Gastroesophageal sphincter (tissue), 3 donors: ENCODE results near the gene BANP.

ENCODE experiments used
- POLR2A ChIP-seq, 2 donors: fragments of 450-650 bp; IDR thresholded peaks; one replicate each; pipeline ENCODE4 v1.6.1; 2017; ENCODE audit warnings: antibody characterized with exemption in 2 of 2, mild to moderate bottlenecking in 2 of 2, moderate library complexity in 1 of 2
- POLR2AphosphoS5 ChIP-seq: sonication (generic); formaldehyde crosslinking; IDR thresholded peaks from one replicate; pipeline ENCODE4 v1.6.1; 2017; ENCODE audit warnings: antibody characterized with exemption
- TF ChIP-seq, protein P1 (sequence below), 4 experiments: fragments of 200-600 bp in 2 of 4; fragments of 450-650 bp in 2 of 4; sonication (generic) in 1 of 4; IDR thresholded peaks; one replicate each; pipeline ENCODE4 v1.5.1; 2017 to 2019; ENCODE audit warnings: antibody characterized with exemption in 4 of 4, mild to moderate bottlenecking in 2 of 4, moderate library complexity in 2 of 4

DNA sequence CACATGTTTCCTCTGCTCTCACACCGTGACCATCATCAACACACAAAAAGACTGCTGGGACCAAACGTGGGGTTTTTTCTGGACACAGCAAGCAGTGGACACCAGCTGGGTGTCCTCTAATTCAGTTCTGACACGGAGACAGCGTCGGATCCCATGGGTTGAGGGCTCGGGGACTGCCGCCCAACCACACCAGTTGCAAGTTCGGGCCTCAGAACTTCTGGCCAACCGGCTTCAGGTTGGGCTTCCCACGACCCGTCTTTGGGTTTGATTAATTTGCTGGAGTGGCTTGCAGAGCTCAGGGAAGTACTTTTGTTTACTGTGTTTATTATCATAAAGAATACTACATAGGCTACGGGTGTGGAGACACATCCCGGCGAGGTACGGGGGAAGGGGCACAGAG lies 97.8 kb downstream of the BANP start:
- TF ChIP-seq POLR2A (IDR thresholded peaks at IDR 0.05) (no peak), POLR2AphosphoS5 (no peak)
- TF ChIP-seq, protein P1, sequence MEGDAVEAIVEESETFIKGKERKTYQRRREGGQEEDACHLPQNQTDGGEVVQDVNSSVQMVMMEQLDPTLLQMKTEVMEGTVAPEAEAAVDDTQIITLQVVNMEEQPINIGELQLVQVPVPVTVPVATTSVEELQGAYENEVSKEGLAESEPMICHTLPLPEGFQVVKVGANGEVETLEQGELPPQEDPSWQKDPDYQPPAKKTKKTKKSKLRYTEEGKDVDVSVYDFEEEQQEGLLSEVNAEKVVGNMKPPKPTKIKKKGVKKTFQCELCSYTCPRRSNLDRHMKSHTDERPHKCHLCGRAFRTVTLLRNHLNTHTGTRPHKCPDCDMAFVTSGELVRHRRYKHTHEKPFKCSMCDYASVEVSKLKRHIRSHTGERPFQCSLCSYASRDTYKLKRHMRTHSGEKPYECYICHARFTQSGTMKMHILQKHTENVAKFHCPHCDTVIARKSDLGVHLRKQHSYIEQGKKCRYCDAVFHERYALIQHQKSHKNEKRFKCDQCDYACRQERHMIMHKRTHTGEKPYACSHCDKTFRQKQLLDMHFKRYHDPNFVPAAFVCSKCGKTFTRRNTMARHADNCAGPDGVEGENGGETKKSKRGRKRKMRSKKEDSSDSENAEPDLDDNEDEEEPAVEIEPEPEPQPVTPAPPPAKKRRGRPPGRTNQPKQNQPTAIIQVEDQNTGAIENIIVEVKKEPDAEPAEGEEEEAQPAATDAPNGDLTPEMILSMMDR (IDR thresholded peaks at IDR 0.05) = no peak
